Activated CD4-positive, alpha-beta T cell treated with anti-CD3 and anti-CD28 coated beads, Interleukin-2, amount 10 ng/mL, durations not matched to agents 7 days and 5 days (primary cell): ENCODE results near the gene CDK18. TPM values are rescaled to one million over a fixed set of nuclear protein-coding genes. Genes with fewer than 3 reads are reported as not detected.

Experiments used
- CTCF ChIA-PET: fragments of 350-600 bp; sonication (Branson Sonifier 250); formaldehyde crosslinking; loops from one replicate; lab custom pipeline; 2021; ENCODE audit warnings: antibody characterized with exemption; lab: Charles Lee
- POLR2A ChIA-PET: fragments of 350-600 bp; sonication (Branson Sonifier 250); formaldehyde crosslinking; loops from one replicate; lab custom pipeline; 2021; ENCODE audit warnings: antibody characterized with exemption; lab: Charles Lee
- DNase-seq: peaks from one replicate; pipeline ENCODE4 v3.0.0-alpha.2; 2020
- H3K27ac Mint-ChIP-seq: one replicate; pipeline ENCODE4 v1.8.0; 2021; ENCODE audit warnings: mild to moderate bottlenecking, moderate library complexity, mixed read lengths
- H3K27me3 Mint-ChIP-seq: one replicate; pipeline ENCODE4 v1.8.0; 2021; ENCODE audit warnings: mixed read lengths
- H3K36me3 Mint-ChIP-seq: one replicate; pipeline ENCODE4 v1.8.0; 2021; ENCODE audit warnings: low read depth, mixed read lengths
- H3K4me1 Mint-ChIP-seq: one replicate; pipeline ENCODE4 v1.8.0; 2021; ENCODE audit warnings: mixed read lengths
- H3K4me3 Mint-ChIP-seq: one replicate; pipeline ENCODE4 v1.8.0; 2021; ENCODE audit warnings: mild to moderate bottlenecking, moderate library complexity, mixed read lengths
- H3K9me3 Mint-ChIP-seq: one replicate; pipeline ENCODE4 v1.8.0; 2021; ENCODE audit warnings: mixed read lengths
- total RNA-seq, 2 experiments: library from RNA; stranded (reverse); gene quantifications; one replicate each; pipeline ENCODE4 v1.2.3, GENCODE V29; 2021

The CDK18 gene
- total RNA-seq, 2 experiments from 2014 or later, result 2.9 to 3.5 TPM

DNA sequence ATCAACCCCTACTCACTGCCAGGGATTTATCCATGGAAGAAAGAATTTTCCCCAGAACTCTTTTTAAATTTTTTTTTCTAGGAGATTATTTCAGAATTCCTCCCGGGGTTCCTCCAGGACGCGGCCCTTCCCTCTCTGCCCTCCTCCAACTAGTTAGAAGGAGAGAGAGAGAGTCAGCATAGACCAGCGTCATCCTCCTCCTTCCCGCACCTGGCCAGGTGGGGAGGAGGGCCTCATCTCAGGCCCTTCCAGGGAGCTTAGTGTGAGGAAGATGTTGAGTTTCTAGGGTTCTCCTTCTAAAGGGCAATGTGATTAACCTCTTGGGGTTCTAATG lies 63.6 kb downstream of the CDK18 start:
- ChIA-PET CTCF (no interaction called here), POLR2A (no interaction called here)
- no peak for DNase-seq
- no peaks in the 10 kb centered on the region for H3K36me3 Mint-ChIP-seq
- H3K9me3 Mint-ChIP-seq, result no peaks in the 10 kb centered on the region
- peak overlapping the region; percentile 32 for H3K4me3 Mint-ChIP-seq
- peaks cover 2% of the 10 kb centered on the region for H3K4me1 Mint-ChIP-seq
- no peak overlapping the region for H3K27ac Mint-ChIP-seq
- peaks cover 72% of the 10 kb centered on the region for H3K27me3 Mint-ChIP-seq

- POLR2A ChIA-PET, result no interaction called here
- Mint-ChIP-seq H3K4me1 (peaks cover 2% of the 10 kb centered on the region), H3K36me3 (no peaks in the 10 kb centered on the region), H3K27me3 (peaks cover 70% of the 10 kb centered on the region), H3K27ac (no peak overlapping the region), H3K4me3 (peak overlapping the region; percentile 32), H3K9me3 (no peaks in the 10 kb centered on the region)
- DNase-seq, result no peak
- CTCF ChIA-PET, result interaction anchor here (1.1 to 3.6 kb wide), 5 partner anchors 8 to 90 kb away, joined by 3 to 13 read pairs (median 3); no protein-coding TSS in a partner anchor
Observed at GRCh38 chr1:205568469-205569361, 64.2 kb downstream of the CDK18 start.

DNA sequence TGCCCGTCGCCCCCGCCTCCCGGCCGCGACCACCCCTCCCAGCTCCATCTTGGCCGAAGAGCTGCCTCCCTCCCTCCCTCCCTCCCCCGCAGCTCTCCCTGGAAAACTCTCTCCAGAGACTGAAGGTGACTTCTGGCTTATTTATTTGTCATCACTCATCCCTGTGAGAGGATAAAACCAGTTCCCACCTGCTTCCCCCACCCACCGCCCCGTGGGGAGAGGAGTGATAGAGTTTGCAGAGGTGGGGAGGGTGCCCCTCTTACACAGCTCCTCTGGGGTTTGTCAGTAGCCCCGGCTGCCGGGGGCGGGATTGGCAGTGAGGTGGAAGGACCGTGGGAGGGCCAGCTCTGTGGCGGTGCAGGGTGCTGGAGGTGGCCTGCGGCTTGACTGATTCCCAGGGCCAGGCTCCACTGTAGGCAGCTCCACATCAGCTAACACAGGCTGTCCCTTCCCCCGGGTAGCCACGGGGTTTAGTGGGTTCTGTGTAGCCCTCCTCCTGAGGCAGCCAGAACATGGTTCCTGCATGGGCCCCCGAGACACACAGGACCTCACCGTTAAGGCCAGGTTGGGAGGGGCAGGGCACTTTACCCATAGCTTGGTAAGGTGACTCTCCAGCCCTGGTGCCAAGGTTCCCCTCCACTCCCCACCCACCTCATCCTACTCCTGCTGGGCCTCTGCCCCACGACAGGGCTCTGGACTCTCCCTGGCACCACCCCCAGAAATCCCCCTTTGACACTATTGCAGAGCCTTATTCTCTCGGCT lies 65.1 kb downstream of the CDK18 start:
- no peaks in the 10 kb centered on the region for H3K36me3 Mint-ChIP-seq
- H3K4me3 Mint-ChIP-seq, result no peak overlapping the region
- no peak for DNase-seq
- POLR2A ChIA-PET, result no interaction called here
- no peaks in the 10 kb centered on the region for H3K9me3 Mint-ChIP-seq
- H3K27ac Mint-ChIP-seq, result no peak overlapping the region
- H3K4me1 Mint-ChIP-seq, result peaks cover 2% of the 10 kb centered on the region
- peaks cover 64% of the 10 kb centered on the region for H3K27me3 Mint-ChIP-seq
- CTCF ChIA-PET, result interaction anchor here (0.6 to 3.6 kb wide), 9 partner anchors 9 to 91 kb away, joined by 3 to 13 read pairs (median 3); no protein-coding TSS in a partner anchor

DNA sequence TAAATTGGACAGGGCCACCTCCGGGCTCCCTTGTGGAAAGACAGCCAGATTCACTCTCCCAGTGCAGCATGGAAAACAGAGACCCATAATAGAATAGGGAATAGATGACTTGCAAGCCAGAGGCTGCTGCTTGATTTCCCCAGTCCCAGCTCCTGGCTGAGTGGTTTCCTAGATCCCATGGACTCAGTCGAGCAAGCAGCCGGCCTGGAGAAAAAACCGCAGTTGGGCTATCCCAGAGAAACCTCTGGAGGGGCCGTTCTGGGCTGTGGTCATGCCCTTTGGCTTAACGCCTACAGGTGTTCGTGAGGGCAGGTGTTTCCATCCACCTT lies 65.7 kb downstream of the CDK18 start:
- no peaks in the 10 kb centered on the region for H3K9me3 Mint-ChIP-seq
- peaks cover 63% of the 10 kb centered on the region for H3K27me3 Mint-ChIP-seq
- no peak overlapping the region for H3K4me3 Mint-ChIP-seq
- H3K4me1 Mint-ChIP-seq, result peaks cover 2% of the 10 kb centered on the region
- no peaks in the 10 kb centered on the region for H3K36me3 Mint-ChIP-seq
- ChIA-PET CTCF (interaction anchor here (0.6 to 3.6 kb wide), 9 partner anchors 9 to 91 kb away, joined by 3 to 13 read pairs (median 4); no protein-coding TSS in a partner anchor), POLR2A (no interaction called here)
- no peak for DNase-seq
- no peak overlapping the region for H3K27ac Mint-ChIP-seq

GRCh38 chr1:205570796-205571537 lies 66.5 kb downstream of the CDK18 start:
- no peaks in the 10 kb centered on the region for H3K36me3 Mint-ChIP-seq
- no peak for DNase-seq
- POLR2A ChIA-PET, result no interaction called here
- H3K27me3 Mint-ChIP-seq, result peaks cover 57% of the 10 kb centered on the region
- H3K9me3 Mint-ChIP-seq, result no peaks in the 10 kb centered on the region
- no peak overlapping the region for H3K27ac Mint-ChIP-seq
- H3K4me3 Mint-ChIP-seq, result no peak overlapping the region
- H3K4me1 Mint-ChIP-seq, result peaks cover 2% of the 10 kb centered on the region
- CTCF ChIA-PET, result interaction anchor here (1.2 to 3.6 kb wide), 5 partner anchors 9 to 87 kb away, joined by 4 to 13 read pairs (median 4); no protein-coding TSS in a partner anchor

DNA sequence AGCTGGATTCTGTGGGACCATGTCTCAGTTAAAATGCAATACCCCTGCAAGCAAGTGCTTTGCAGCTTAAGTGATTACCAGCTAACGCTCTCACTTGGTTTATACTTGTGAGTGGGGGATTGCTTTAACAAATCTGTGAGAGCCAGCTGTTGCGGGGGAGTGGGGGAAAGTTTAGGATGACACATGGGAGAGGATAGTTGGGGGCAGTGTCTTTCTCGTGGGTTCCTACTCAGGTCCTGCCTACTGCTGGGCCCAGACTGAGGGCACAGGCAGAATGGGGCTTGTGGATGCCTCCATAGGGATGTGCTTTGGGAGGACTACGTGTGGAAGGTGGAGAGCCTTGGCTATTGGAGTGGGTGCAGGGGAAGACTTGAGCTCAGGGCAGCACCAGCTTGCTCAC lies 67.3 kb downstream of the CDK18 start:
- POLR2A ChIA-PET, result no interaction called here
- Mint-ChIP-seq H3K9me3 (no peaks in the 10 kb centered on the region), H3K4me1 (peaks cover 2% of the 10 kb centered on the region), H3K4me3 (no peak overlapping the region), H3K36me3 (no peaks in the 10 kb centered on the region), H3K27ac (no peak overlapping the region), H3K27me3 (peaks cover 54% of the 10 kb centered on the region)
- CTCF ChIA-PET, result interaction anchor here (1.4 to 3.6 kb wide), 2 partner anchors 20 to 87 kb away, joined by 3 to 13 read pairs; no protein-coding TSS in a partner anchor
- no peak for DNase-seq

DNA sequence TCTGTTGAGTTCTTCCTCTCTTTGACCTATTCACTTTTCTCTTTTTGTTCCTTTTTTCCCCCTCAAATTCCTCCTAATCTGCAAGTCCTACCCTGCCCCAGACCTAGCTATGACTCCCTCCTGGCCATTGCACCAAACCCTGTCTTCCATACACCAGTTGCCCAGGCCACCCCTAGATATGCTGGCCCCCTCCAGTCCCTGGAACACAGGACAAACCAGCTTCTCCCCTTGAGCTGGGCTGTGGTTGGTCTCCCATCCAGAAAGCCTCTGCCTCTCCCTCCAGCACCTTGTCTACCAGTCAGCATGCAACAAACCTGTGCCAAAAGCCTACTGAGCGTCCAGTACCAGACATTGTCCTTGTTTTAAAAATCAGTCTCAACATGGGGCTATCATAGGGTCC lies 68.0 kb downstream of the CDK18 start:
- Mint-ChIP-seq H3K27ac (no peak overlapping the region), H3K9me3 (no peaks in the 10 kb centered on the region), H3K36me3 (no peaks in the 10 kb centered on the region), H3K27me3 (peaks cover 51% of the 10 kb centered on the region), H3K4me3 (no peak overlapping the region), H3K4me1 (peaks cover 2% of the 10 kb centered on the region)
- CTCF ChIA-PET, result interaction anchor here (1.4 kb wide), 1 partner anchor 20 kb away, joined by 3 read pairs; no protein-coding TSS in a partner anchor
- DNase-seq, result no peak
- POLR2A ChIA-PET, result no interaction called here

GRCh38 chr1:205575294-205575885 lies 70.9 kb downstream of the CDK18 start:
- no peak overlapping the region for H3K4me3 Mint-ChIP-seq
- H3K36me3 Mint-ChIP-seq, result no peaks in the 10 kb centered on the region
- ChIA-PET CTCF (interaction anchor here (0.9 to 1.0 kb wide), 2 partner anchors 11 to 13 kb away, joined by 3 read pairs; no protein-coding TSS in a partner anchor), POLR2A (no interaction called here)
- no peak for DNase-seq
- no peak overlapping the region for H3K27ac Mint-ChIP-seq
- H3K9me3 Mint-ChIP-seq, result no peaks in the 10 kb centered on the region
- H3K27me3 Mint-ChIP-seq, result peaks cover 34% of the 10 kb centered on the region
- no peaks in the 10 kb centered on the region for H3K4me1 Mint-ChIP-seq

GRCh38 chr1:205576011-205576410 lies 71.5 kb downstream of the CDK18 start:
- CTCF ChIA-PET, result interaction anchor here (0.9 kb wide), 1 partner anchor 11 kb away, joined by 3 read pairs; no protein-coding TSS in a partner anchor
- no peak for DNase-seq
- H3K27me3 Mint-ChIP-seq, result peaks cover 27% of the 10 kb centered on the region
- H3K36me3 Mint-ChIP-seq, result no peaks in the 10 kb centered on the region
- no peaks in the 10 kb centered on the region for H3K9me3 Mint-ChIP-seq
- no peak overlapping the region for H3K27ac Mint-ChIP-seq
- POLR2A ChIA-PET, result no interaction called here
- no peak overlapping the region for H3K4me3 Mint-ChIP-seq
- no peaks in the 10 kb centered on the region for H3K4me1 Mint-ChIP-seq

GRCh38 chr1:205576805-205577761 lies 72.6 kb downstream of the CDK18 start:
- CTCF ChIA-PET, result interaction anchor here (0.6 to 1.6 kb wide), 3 partner anchors 11 to 247 kb away, joined by 3 to 4 read pairs (median 3); no protein-coding TSS in a partner anchor
- no peaks in the 10 kb centered on the region for H3K36me3 Mint-ChIP-seq
- H3K9me3 Mint-ChIP-seq, result no peaks in the 10 kb centered on the region
- H3K27ac Mint-ChIP-seq, result no peak overlapping the region
- POLR2A ChIA-PET, result no interaction called here
- H3K27me3 Mint-ChIP-seq, result peaks cover 17% of the 10 kb centered on the region
- DNase-seq, result no peak
- H3K4me3 Mint-ChIP-seq, result no peak overlapping the region
- H3K4me1 Mint-ChIP-seq, result no peaks in the 10 kb centered on the region
